GM12801 (cell line): ENCODE measurements around the gene STK32C.

Source experiments
- TF ChIP-seq, protein P1 (sequence below): IDR thresholded peaks from one replicate; pipeline ENCODE4 v1.5.1; 2011; ENCODE audit warnings: control low read depth; ENCODE audit not compliant: insufficient read length; ENCODE audit errors: extremely low read depth

The STK32C gene

GRCh38 chr10:132192076-132192975 is 115.4 kb downstream of the STK32C start:
- TF ChIP-seq, protein P1, sequence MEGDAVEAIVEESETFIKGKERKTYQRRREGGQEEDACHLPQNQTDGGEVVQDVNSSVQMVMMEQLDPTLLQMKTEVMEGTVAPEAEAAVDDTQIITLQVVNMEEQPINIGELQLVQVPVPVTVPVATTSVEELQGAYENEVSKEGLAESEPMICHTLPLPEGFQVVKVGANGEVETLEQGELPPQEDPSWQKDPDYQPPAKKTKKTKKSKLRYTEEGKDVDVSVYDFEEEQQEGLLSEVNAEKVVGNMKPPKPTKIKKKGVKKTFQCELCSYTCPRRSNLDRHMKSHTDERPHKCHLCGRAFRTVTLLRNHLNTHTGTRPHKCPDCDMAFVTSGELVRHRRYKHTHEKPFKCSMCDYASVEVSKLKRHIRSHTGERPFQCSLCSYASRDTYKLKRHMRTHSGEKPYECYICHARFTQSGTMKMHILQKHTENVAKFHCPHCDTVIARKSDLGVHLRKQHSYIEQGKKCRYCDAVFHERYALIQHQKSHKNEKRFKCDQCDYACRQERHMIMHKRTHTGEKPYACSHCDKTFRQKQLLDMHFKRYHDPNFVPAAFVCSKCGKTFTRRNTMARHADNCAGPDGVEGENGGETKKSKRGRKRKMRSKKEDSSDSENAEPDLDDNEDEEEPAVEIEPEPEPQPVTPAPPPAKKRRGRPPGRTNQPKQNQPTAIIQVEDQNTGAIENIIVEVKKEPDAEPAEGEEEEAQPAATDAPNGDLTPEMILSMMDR: no peak

DNA sequence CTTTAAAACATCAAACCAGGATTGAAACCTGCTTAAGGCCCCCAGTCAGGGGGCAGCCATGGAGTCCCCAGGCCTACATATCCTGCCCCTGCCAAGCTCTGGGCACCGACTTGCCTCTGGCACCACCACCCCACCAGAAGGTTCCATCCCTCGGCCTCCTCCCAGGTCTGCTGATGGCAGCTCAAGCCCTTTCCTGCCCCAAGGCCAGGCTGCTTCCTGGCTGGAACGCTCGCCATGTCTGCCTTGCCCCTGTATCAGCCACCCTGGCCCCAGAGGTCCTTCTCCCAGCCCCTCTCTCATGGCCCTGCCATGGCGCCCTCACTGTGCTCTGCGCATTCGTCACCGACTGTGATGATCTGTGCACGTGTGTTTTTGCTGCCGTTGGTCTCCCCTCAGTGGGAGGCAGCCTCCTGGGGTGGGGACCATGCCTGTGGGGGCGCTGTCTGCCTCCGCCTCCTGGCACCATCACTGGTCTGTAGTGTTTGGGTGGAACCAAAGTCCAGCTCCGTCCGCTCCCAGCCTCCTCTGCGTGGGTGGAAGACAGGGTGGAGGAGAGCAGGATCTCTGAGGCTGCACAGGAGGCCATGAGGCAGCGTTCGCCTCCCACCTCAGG is 117.8 kb downstream of the STK32C start:
- TF ChIP-seq, protein P1: no peak

- TF ChIP-seq, protein P1: no peak
Observed at GRCh38 chr10:132189016-132189415, 118.7 kb downstream of the STK32C start.

GRCh38 chr10:132188331-132188730 is 119.4 kb downstream of the STK32C start:
- TF ChIP-seq, protein P1: no peak

GRCh38 chr10:132187430-132188138 is 120.2 kb downstream of the STK32C start:
- TF ChIP-seq, protein P1: no peak

- TF ChIP-seq, protein P1: no peak
Observed at GRCh38 chr10:132186488-132187429, 121.0 kb downstream of the STK32C start, which contains the start of gene DPYSL4. Gene DPYSL4 (plus strand): TSS chr10:132186948. CDS start chr10:132187064, 116 bp downstream.
